Natural killer cell (primary cell): ENCODE data around the gene ANKRD12. TPM values are rescaled to one million over a fixed set of nuclear protein-coding genes. Genes with fewer than 3 reads are reported as not detected.

ENCODE experiments used
- ATAC-seq, 3 donors: fragments of 150-1000 bp in 2 of 3; fragments of 200-7000 bp in 1 of 3; cut with Tn5 transposase; 1 replicate in 1 of 3; 2 replicates in 2 of 3; pipeline ENCODE4 v1.10.0; 2021; ENCODE audit warnings: mild to moderate bottlenecking in 2 of 3, moderate library complexity in 2 of 3
- DNase-seq, 2 donors: peaks; one replicate each; pipeline versions ENCODE4 v3.0.0 to v3.0.0-alpha.2; 2013 to 2021; ENCODE audit warnings: mixed read lengths in 1 of 2
- H3K27ac ChIP-seq: one replicate; pipeline ENCODE4 v1.5.1; 2013; ENCODE audit warnings: mild to moderate bottlenecking, low read length
- H3K27me3 ChIP-seq: one replicate; pipeline ENCODE4 v1.6.1; 2013; ENCODE audit warnings: low read length; ENCODE audit not compliant: control insufficient read depth, insufficient read depth
- H3K36me3 ChIP-seq: one replicate; pipeline ENCODE4 v1.6.1; 2013; ENCODE audit warnings: low read length; ENCODE audit not compliant: control insufficient read depth, insufficient read depth
- H3K4me1 ChIP-seq: one replicate; pipeline ENCODE4 v1.6.1; 2013; ENCODE audit warnings: low read length; ENCODE audit not compliant: control insufficient read depth, insufficient read depth
- H3K4me3 ChIP-seq: one replicate; pipeline ENCODE4 v1.5.1; 2013; ENCODE audit warnings: low read length
- H3K9me3 ChIP-seq: one replicate; pipeline ENCODE4 v1.6.1; 2013; ENCODE audit warnings: low read length; ENCODE audit not compliant: control insufficient read depth, insufficient read depth
- H3K27ac Mint-ChIP-seq, 2 donors: one replicate each; pipeline ENCODE4 v1.8.0; 2022; ENCODE audit warnings: mild to moderate bottlenecking in 2 of 2, mixed read lengths in 2 of 2, moderate library complexity in 1 of 2
- H3K27me3 Mint-ChIP-seq, 2 donors: one replicate each; pipeline ENCODE4 v1.8.0; 2022; ENCODE audit warnings: low read depth in 2 of 2, mixed read lengths in 2 of 2
- H3K36me3 Mint-ChIP-seq: one replicate; pipeline ENCODE4 v1.8.0; 2022; ENCODE audit warnings: mixed read lengths
- H3K4me1 Mint-ChIP-seq, 2 donors: one replicate each; pipeline ENCODE4 v1.8.0; 2022; ENCODE audit warnings: mixed read lengths in 2 of 2
- H3K4me3 Mint-ChIP-seq: one replicate; pipeline ENCODE4 v1.8.0; 2022; ENCODE audit warnings: mild to moderate bottlenecking, moderate library complexity, mixed read lengths
- H3K9me3 Mint-ChIP-seq, 2 donors: one replicate each; pipeline ENCODE4 v1.8.0; 2022; ENCODE audit warnings: mixed read lengths in 2 of 2
- CTCF ChIP-seq: fragments of 200-600 bp; IDR thresholded peaks from one replicate; pipeline ENCODE4 v1.8.0; 2022; ENCODE audit warnings: antibody characterized with exemption
- WGBS: methylation state at CpG from one replicate; pipeline ENCODE4 v1.1.7; 2013; ENCODE audit warnings: missing lambda C conversion rate; ENCODE audit not compliant: insufficient coverage; 5-methylcytosine and 5-hydroxymethylcytosine counted together
- intact Hi-C: fragments of 100-400 bp; cut with micrococcal nuclease; formaldehyde crosslinking; loops from one replicate; pipeline ENCODE4 v1.14.2; 2022
- total RNA-seq, 4 donors: library from RNA; stranded (reverse); fragments of 120-200 nt in 1 of 4; gene quantifications; one replicate each; pipeline versions ENCODE4 v1.2.3 to v1.2.4, GENCODE V29; 2013 to 2022

The ANKRD12 gene
- total RNA-seq, 3 donors from 2014 or later (not counting 1 experiment from before 2014, with no cell fraction given): 136 to 148 (median 141) TPM

GRCh38 chr18:9175115-9175514 lies 38.5 kb downstream of the ANKRD12 start:
- Histone ChIP-seq H3K27ac (no peak overlapping the region), H3K4me3 (no peak overlapping the region), H3K9me3 (no peaks in the 10 kb centered on the region), H3K36me3 (peaks cover 1% of the 10 kb centered on the region), H3K27me3 (no peaks in the 10 kb centered on the region), H3K4me1 (peaks cover 26% of the 10 kb centered on the region)
- ATAC-seq (no peak), DNase-seq (no peak)
- no peak overlapping the region for H3K4me3 Mint-ChIP-seq
- no peaks in the 10 kb centered on the region for H3K9me3 Mint-ChIP-seq
- no peak for TF ChIP-seq CTCF
- peak overlapping the region; percentile 7 to 65 for H3K27ac Mint-ChIP-seq
- intact Hi-C loops: no loop called here
- WGBS: 100% methylated on average over 1 of the region's 1 CpG
- H3K4me1 Mint-ChIP-seq: peaks cover 66 to 70% of the 10 kb centered on the region in 2 donors
- no peaks in the 10 kb centered on the region for H3K27me3 Mint-ChIP-seq
- no peaks in the 10 kb centered on the region for H3K36me3 Mint-ChIP-seq

- peaks cover 23% of the 10 kb centered on the region for H3K4me1 ChIP-seq
- ATAC-seq: no peak
- H3K36me3 ChIP-seq: peaks cover 1% of the 10 kb centered on the region
- no peak for DNase-seq
- intact Hi-C loops: no loop called here
- Mint-ChIP-seq H3K9me3 (no peaks in the 10 kb centered on the region), H3K27me3 (no peaks in the 10 kb centered on the region), H3K4me3 (no peak overlapping the region), H3K36me3 (no peaks in the 10 kb centered on the region), H3K27ac (no peak overlapping the region), H3K4me1 (peaks cover 58 to 64% of the 10 kb centered on the region in 2 donors)
- WGBS: 91% methylated on average over 6 of the region's 6 CpGs
- no peaks in the 10 kb centered on the region for H3K27me3 ChIP-seq
- H3K9me3 ChIP-seq: no peaks in the 10 kb centered on the region
- no peak for TF ChIP-seq CTCF
- H3K4me3 ChIP-seq: no peak overlapping the region
- H3K27ac ChIP-seq: no peak overlapping the region
Observed at GRCh38 chr18:9177031-9177430, 40.5 kb downstream of the ANKRD12 start.

GRCh38 chr18:9177466-9177865 lies 40.9 kb downstream of the ANKRD12 start:
- Histone ChIP-seq H3K4me3 (no peak overlapping the region), H3K36me3 (peaks cover 5% of the 10 kb centered on the region), H3K4me1 (peaks cover 23% of the 10 kb centered on the region), H3K27ac (no peak overlapping the region), H3K27me3 (no peaks in the 10 kb centered on the region), H3K9me3 (no peaks in the 10 kb centered on the region)
- H3K27ac Mint-ChIP-seq: peak overlapping the region in 1 of 2 donors; percentile 43
- no peak for TF ChIP-seq CTCF
- intact Hi-C loops: no loop called here
- DNase-seq: no peak
- no peak for ATAC-seq
- H3K9me3 Mint-ChIP-seq: no peaks in the 10 kb centered on the region
- H3K27me3 Mint-ChIP-seq: no peaks in the 10 kb centered on the region
- no peak overlapping the region for H3K4me3 Mint-ChIP-seq
- no peaks in the 10 kb centered on the region for H3K36me3 Mint-ChIP-seq
- WGBS: 83% methylated on average over 3 of the region's 4 CpGs
- H3K4me1 Mint-ChIP-seq: peaks cover 54 to 60% of the 10 kb centered on the region in 2 donors

GRCh38 chr18:9178557-9178956 lies 42.0 kb downstream of the ANKRD12 start:
- no peak overlapping the region for H3K4me3 ChIP-seq
- Mint-ChIP-seq H3K4me1 (peaks cover 46 to 65% of the 10 kb centered on the region in 2 donors), H3K4me3 (no peak overlapping the region), H3K27ac (peak overlapping the region; percentile 2 to 43), H3K9me3 (no peaks in the 10 kb centered on the region), H3K36me3 (no peaks in the 10 kb centered on the region), H3K27me3 (no peaks in the 10 kb centered on the region)
- no peaks in the 10 kb centered on the region for H3K9me3 ChIP-seq
- intact Hi-C loops: no loop called here
- DNase-seq: no peak
- H3K36me3 ChIP-seq: peaks cover 5% of the 10 kb centered on the region
- no peaks in the 10 kb centered on the region for H3K27me3 ChIP-seq
- ATAC-seq: no peak
- no peak for TF ChIP-seq CTCF
- 100% methylated on average over 1 of the region's 1 CpG for WGBS
- H3K27ac ChIP-seq: no peak overlapping the region
- peaks cover 13% of the 10 kb centered on the region for H3K4me1 ChIP-seq
